Tibial nerve (tissue), 4 donors: ENCODE results near the gene ATP1A2.

Experiments used
- CTCF ChIP-seq, 5 experiments: fragments of 200-600 bp in 3 of 5; fragments of 450-650 bp in 2 of 5; sonication (generic) in 3 of 5; IDR thresholded peaks; one replicate each; pipeline ENCODE4 v1.5.1; 2016 to 2019; ENCODE audit warnings: antibody characterized with exemption in 5 of 5, mild to moderate bottlenecking in 3 of 5, moderate library complexity in 2 of 5
- EP300 ChIP-seq, 2 donors: sonication (generic); formaldehyde crosslinking; IDR thresholded peaks; one replicate each; pipeline ENCODE4 v1.6.1; 2017; ENCODE audit warnings: antibody characterized with exemption in 2 of 2, mild to moderate bottlenecking in 1 of 2
- POLR2A ChIP-seq, 2 donors: fragments of 450-650 bp; IDR thresholded peaks; one replicate each; pipeline ENCODE4 v1.6.1; 2017; ENCODE audit warnings: antibody characterized with exemption in 2 of 2, mild to moderate bottlenecking in 2 of 2, moderate library complexity in 2 of 2

- TF ChIP-seq POLR2A (IDR thresholded peaks at IDR 0.05) = no peak
- TF ChIP-seq CTCF (IDR thresholded peaks at IDR 0.05) = no peak
- TF ChIP-seq EP300 (IDR thresholded peaks at IDR 0.05) = no peak
Observed at GRCh38 chr1:160169553-160170399, 54.2 kb downstream of the ATP1A2 start.
